Measurements from ENCODE around the gene GNG12.

DNA sequence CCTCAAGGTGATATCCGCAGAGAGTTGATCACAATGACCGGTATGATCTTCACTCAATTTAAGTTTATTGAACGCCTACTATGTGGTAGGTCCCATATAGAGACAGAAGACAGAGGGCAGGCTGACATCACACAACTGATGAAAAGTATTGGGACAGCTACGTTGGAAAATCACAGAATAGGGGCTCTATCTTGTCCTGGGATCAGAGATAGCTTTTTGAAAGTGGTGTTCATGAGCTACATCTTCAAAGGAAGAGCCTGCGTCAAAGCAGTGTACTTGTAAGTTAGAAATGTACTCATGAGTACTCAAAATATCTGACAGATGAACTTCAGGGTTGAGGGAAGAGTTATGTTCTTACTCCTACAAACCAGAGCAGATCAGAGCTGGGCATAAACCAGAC is 93.9 kb downstream of the GNG12 start:
- TF ChIP-seq, protein P1, sequence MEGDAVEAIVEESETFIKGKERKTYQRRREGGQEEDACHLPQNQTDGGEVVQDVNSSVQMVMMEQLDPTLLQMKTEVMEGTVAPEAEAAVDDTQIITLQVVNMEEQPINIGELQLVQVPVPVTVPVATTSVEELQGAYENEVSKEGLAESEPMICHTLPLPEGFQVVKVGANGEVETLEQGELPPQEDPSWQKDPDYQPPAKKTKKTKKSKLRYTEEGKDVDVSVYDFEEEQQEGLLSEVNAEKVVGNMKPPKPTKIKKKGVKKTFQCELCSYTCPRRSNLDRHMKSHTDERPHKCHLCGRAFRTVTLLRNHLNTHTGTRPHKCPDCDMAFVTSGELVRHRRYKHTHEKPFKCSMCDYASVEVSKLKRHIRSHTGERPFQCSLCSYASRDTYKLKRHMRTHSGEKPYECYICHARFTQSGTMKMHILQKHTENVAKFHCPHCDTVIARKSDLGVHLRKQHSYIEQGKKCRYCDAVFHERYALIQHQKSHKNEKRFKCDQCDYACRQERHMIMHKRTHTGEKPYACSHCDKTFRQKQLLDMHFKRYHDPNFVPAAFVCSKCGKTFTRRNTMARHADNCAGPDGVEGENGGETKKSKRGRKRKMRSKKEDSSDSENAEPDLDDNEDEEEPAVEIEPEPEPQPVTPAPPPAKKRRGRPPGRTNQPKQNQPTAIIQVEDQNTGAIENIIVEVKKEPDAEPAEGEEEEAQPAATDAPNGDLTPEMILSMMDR (IDR thresholded peaks at IDR 0.05), result no peak
- TF ChIP-seq EZH2 (IDR thresholded peaks at IDR 0.05; ENCODE audit: borderline replicate concordance, insufficient read depth, low read depth, low read length, poor library complexity, severe bottlenecking), result no peak
